KOPT-K1 (cell line): ENCODE data around the gene VAMP1.
A peak's percentile ranks its signal among the peaks of the same experiment; 100 is the strongest.

Experiments
- H3K27ac ChIP-seq: fragments of 200-600 bp; sonication (generic); 2 replicates; pipeline ENCODE4 v1.5.1; 2016; ENCODE audit warnings: antibody characterized with exemption, mild to moderate bottlenecking, low read depth, low read length; ENCODE audit not compliant: poor library complexity, severe bottlenecking
- H3K36me3 ChIP-seq: fragments of 200-600 bp; sonication (generic); 2 replicates; pipeline ENCODE4 v1.5.1; 2017; ENCODE audit warnings: antibody characterized with exemption, mild to moderate bottlenecking, low read length, moderate library complexity; ENCODE audit not compliant: insufficient read depth
- H3K9me3 ChIP-seq: fragments of 200-600 bp; sonication (generic); 2 replicates; pipeline ENCODE4 v1.5.1; 2017; ENCODE audit warnings: antibody characterized with exemption, low read length, mild to moderate bottlenecking; ENCODE audit not compliant: insufficient read depth, poor library complexity, severe bottlenecking

The VAMP1 gene

GRCh38 chr12:6426882-6427671 lies 43.4 kb downstream of the VAMP1 start:
- no peaks in the 10 kb centered on the region for H3K36me3 ChIP-seq
- H3K9me3 ChIP-seq = no peaks in the 10 kb centered on the region
- peak overlapping the region; percentile 77 for H3K27ac ChIP-seq

- H3K36me3 ChIP-seq = no peaks in the 10 kb centered on the region
- H3K9me3 ChIP-seq = no peaks in the 10 kb centered on the region
- H3K27ac ChIP-seq = peak overlapping the region; percentile 77
Observed at GRCh38 chr12:6425590-6426531, 44.6 kb downstream of the VAMP1 start.

GRCh38 chr12:6424866-6425265 lies 45.6 kb downstream of the VAMP1 start:
- Histone ChIP-seq H3K27ac (no peak overlapping the region), H3K36me3 (no peaks in the 10 kb centered on the region), H3K9me3 (no peaks in the 10 kb centered on the region)

- peak overlapping the region; percentile 53 for H3K27ac ChIP-seq
- H3K9me3 ChIP-seq = no peaks in the 10 kb centered on the region
- no peaks in the 10 kb centered on the region for H3K36me3 ChIP-seq
Observed at GRCh38 chr12:6424008-6424347, 46.5 kb downstream of the VAMP1 start.

GRCh38 chr12:6423267-6424007 lies 47.0 kb downstream of the VAMP1 start:
- Histone ChIP-seq H3K36me3 (no peaks in the 10 kb centered on the region), H3K9me3 (no peaks in the 10 kb centered on the region), H3K27ac (peak overlapping the region; percentile 53)

GRCh38 chr12:6420364-6420763 lies 50.1 kb downstream of the VAMP1 start:
- Histone ChIP-seq H3K27ac (no peak overlapping the region), H3K36me3 (no peaks in the 10 kb centered on the region), H3K9me3 (no peaks in the 10 kb centered on the region)

GRCh38 chr12:6418796-6419195 lies 51.7 kb downstream of the VAMP1 start:
- Histone ChIP-seq H3K27ac (no peak overlapping the region), H3K36me3 (no peaks in the 10 kb centered on the region), H3K9me3 (no peaks in the 10 kb centered on the region)

- Histone ChIP-seq H3K9me3 (no peaks in the 10 kb centered on the region), H3K27ac (no peak overlapping the region), H3K36me3 (no peaks in the 10 kb centered on the region)
Observed at GRCh38 chr12:6416596-6416995, 53.9 kb downstream of the VAMP1 start.
